NCI-H2227 (cell line): Measurements from ENCODE around the gene AKAP13.

Source experiments
- DNase-seq: peaks from one replicate; lab custom pipeline; 2025; ENCODE audit not compliant: unreplicated experiment; lab: John Stamatoyannopoulos, UW

Gene AKAP13

GRCh38 chr15:85718271-85718971 is 338.0 kb downstream of the AKAP13 start:
- DNase-seq = no peak

GRCh38 chr15:85718981-85719380 is 338.6 kb downstream of the AKAP13 start:
- DNase-seq = no peak

DNA sequence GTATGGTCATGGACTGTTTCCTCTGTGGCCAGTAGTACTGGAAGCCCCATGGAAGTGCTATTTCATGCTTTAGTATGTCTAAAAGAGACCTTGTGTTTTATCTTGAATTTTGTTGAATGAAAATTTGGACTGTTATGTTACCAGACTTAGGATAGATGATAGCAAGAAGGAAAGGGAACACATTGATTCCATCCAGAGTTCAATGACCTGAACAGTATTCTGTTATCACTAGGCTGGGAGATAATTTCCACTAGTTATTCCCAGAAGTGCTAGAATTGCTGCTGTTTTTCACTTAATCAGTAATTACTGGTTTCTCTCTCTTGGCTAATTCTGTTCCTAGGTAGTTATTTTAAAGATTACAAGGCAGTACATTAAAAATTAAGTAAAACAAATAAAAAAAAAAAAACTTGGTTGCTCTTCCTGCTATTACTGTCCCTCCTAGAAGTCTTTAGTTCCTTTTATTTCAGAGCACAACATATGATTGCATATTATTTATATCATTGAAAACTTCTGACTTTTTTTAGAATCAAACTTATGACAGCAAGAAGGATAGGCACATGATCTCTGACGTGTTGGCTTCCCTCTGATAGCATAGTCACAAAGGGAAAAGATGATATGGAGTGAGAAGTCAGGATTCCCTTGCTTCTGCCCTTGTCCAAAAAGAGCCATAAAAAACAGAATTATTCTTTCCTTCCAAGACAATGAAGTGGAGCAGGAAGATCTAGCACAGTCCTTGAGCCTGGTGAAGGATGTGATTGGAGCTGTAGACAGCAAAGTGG is 342.2 kb downstream of the AKAP13 start:
- DNase-seq = no peak

DNA sequence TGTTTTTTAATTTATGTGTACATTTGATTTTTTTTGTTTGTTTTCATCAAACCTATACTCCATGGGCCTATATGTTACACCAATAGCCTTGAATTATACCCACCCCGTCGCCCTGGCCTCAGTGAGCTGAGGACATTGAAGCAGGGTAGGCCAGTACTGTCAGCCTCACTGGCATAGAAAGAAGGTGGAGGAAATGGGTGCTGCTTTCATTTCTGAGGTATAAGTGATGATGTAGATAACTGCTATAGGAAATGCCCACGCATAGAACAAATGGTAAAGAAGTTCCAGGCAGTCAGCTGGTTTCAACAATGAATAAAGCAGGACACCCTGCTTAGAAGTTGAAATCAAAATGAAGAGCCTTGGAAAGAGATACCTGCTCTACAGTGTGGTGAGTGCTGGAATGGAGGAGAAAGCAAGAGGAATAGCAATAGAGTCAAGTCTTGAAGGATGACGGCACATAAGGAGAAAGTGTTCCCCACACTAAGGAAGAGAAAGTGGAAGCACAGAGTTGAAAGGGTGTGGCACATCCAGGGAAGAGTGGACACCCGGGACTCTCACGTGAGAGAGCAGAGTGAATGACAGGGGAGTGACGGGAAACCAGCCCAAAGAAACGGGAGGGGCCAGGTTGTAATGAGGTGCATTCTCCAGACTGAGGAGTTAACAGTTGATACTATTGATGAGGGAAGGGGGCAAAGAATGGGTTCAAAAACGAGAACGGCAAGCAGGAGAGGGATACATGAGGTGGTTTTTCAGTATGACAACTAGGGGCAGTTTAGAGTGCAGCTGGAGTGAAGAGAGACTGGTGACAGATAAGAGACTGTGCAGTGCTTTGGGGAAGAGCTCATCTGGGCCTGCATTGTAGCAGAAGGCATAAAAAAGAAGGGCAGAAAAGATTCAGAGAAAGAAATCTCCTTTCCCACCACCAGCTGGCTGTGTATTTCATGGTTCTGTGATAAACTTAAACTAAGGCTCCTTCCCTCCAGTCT is 343.9 kb downstream of the AKAP13 start:
- no peak for DNase-seq

DNA sequence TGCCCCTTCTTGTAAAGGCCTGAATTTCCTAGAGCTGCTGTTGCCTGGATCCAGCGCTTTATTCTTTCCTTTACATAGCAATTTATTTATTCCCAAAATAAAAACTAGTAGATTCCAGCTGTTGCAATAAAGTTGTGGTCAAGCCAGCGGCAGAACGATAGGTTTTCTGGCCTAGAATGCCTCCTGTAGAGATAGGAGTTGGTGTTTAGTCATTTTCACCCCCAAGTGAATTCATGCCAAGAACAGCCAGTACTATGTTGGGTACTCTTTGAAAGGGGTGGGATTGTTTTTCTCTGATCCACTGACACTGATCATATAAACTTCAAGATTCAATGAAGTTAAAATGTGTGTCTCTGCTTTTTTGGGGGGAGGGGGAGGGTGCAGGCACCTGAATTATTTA is 344.6 kb downstream of the AKAP13 start:
- no peak for DNase-seq

DNA sequence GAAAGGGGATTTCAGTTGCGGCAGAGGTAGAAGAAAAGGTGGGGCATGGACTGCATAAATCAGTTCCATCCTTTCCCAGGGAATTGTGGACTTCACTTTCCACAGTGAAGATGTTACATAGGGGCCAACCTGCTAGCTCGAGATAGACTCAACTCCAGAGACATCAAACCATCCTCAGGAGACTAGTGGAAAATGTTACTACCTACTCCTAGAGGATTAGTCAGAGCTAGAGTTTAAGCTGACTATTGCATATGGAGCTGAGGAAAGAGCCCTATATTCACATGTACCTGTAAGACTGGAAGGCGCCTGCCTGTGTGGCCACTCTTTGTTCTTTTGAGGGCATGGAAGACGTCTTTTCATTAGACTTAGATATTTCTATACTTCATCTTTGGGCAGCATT is 345.2 kb downstream of the AKAP13 start:
- no peak for DNase-seq

DNA sequence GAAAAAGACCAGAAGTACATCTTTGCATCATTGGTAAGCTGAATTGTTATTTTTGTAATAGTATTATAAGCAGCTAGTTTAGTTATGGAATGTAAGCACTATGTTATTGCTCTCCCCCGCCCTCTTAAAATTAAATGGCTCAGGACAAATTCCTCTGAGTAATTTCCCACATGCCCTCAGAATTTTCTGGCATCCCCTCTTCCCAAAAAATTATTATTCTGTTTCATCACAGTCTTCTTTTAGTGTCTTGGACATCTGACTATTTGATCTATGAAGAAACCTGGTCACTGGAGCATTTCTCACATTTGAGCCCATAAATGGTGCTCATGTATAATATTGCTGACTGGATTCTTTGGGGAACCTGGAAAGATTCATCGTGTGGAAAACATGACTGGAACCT is 346.1 kb downstream of the AKAP13 start:
- DNase-seq = no peak

DNA sequence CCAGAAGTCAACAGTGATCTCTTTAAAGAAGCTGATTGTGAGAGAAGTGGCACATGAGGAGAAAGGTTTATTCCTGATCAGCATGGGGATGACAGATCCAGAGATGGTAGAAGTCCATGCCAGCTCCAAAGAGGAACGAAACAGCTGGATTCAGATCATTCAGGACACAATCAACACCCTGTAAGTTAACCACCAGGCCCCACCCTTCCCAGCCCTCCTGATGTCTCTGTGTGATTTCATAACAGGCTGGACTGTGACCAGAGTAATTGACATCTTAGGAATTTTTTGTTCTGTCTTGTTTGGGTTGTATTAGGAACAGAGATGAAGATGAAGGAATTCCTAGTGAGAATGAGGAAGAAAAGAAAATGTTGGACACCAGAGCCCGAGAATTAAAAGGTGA is 346.7 kb downstream of the AKAP13 start:
- DNase-seq = no peak

- DNase-seq = peak; percentile 68
These were observed 349.8 kb downstream of the AKAP13 start for GRCh38 chr15:85730001-85730820.

DNA sequence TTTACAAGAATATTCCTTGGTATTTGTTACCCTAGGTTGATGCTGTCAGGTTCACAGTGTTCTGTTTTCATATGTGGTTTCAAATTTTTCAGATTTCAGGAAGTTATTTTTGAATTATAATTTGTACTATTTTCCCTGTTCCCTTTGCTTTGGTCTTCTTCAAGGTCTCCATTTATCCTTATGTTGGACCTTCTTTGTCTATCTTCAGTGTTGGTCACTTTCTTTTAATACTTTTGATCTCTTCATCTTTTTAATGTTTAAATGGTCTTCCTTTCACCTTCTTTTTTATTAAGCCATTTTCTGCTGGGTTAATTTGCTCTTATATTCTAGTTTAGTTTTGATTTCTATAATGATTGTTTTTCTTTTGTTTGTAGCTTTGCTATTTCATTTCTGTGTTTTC is 353.0 kb downstream of the AKAP13 start:
- no peak for DNase-seq

DNA sequence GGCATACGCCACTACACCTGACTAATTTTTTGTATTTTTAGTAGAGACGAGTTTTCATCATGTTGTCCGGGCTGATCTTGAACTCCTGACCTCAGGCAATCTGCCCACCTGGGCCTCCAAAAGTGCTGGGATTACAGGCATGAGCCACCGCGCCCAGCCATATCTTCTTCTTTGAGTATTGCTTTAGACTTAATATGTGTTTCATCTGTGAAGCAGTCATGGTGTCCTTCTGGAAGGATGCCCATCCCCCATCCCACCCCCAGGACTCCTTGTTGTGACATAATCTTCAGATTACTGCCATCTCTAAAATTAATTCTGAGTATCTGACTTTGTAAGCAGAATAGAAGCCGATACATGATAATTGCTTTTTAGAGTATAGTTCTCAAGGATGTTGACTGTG is 356.7 kb downstream of the AKAP13 start:
- no peak for DNase-seq

DNA sequence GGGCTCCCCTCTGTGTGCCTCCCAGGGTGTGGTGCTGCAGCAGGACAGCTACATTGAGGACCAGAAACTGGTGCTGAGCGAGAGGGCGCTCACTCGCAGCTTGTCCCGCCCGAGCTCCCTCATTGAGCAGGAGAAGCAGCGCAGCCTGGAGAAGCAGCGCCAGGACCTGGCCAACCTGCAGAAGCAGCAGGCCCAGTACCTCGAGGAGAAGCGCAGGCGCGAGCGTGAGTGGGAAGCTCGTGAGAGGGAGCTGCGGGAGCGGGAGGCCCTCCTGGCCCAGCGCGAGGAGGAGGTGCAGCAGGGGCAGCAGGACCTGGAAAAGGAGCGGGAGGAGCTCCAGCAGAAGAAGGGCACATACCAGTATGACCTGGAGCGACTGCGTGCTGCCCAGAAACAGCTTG is 360.6 kb downstream of the AKAP13 start:
- no peak for DNase-seq

- DNase-seq = no peak
These were observed 361.3 kb downstream of the AKAP13 start for GRCh38 chr15:85741662-85742061.

GRCh38 chr15:85742186-85742821 is 361.9 kb downstream of the AKAP13 start:
- DNase-seq = no peak

DNA sequence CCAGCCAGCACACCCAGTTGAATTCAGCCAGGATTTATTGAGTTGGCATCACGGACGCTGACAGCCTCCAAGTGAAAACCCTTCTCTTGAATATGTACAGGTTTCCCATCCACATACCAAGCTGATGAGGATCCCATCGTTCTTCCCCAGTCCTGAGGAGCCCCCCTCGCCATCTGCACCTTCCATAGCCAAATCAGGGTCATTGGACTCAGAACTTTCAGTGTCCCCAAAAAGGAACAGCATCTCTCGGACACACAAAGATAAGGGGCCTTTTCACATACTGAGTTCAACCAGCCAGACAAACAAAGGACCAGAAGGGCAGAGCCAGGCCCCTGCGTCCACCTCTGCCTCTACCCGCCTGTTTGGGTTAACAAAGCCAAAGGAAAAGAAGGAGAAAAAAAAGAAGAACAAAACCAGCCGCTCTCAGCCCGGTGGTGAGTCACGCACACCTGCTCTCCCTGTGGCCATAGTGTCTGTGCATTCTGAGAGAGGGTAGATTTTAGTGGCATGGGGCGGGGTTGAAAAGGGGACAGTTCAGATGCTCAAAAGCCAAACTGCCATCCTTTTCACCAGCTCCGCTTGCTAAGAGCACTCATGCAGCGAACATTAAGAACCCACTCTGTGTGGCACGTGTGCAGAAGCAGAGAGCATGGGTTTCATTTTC is 363.1 kb downstream of the AKAP13 start:
- no peak for DNase-seq

DNA sequence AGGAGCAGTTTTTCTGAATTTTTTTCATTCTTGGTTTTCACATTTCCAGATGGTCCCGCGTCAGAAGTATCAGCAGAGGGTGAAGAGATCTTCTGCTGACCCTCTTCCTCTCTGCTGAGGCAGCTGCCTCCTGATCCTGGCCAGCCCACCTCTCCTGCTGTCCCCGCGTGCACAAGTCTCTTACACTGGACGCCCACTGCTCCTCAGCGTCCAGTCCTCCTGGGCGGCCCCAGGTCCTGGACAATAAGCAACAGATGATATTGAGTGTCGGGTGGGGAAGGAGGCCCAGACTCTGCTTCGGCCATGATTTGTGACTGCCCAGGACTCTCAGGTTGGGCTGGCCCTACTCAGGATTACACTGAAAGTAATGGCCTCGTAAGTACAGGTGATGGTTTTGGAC is 364.2 kb downstream of the AKAP13 start:
- DNase-seq = no peak

GRCh38 chr15:85745023-85745422 is 364.6 kb downstream of the AKAP13 start:
- no peak for DNase-seq

DNA sequence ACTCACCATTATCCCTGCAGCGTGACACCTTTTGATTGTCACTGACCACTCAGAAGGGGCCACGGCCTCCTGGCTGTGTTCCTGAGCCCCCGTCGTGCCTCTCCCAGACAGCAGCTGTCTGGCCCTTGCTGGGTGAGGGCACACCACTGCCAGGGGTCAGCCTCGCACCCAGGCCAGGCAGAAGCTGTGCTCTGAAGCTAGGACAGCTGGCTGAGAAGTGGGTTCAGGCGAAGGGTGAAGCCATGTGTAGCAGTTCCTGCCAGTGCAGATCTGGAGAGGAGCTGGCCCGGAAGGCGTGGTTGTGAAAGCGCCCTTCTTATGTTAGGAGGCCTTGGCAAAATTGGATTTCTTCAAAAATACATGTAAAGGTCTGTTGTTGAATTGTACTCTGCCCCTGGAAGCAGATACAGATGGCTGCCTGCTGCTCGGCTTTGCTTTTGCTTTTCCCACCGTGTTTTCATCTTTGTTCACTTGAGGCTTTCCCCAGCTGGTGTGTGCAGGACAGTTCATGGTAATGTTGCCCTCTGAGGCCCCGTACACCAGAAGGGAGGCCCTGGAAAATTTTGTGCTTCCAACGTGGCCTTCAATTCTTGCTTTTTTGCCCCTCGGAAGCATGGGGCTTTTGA is 365.2 kb downstream of the AKAP13 start:
- no peak for DNase-seq

GRCh38 chr15:85746641-85747040 is 366.2 kb downstream of the AKAP13 start:
- DNase-seq = no peak
